Keratinocyte (primary cell): Measurements from ENCODE around the gene CYP2B6. TPM values are rescaled to one million over a fixed set of nuclear protein-coding genes. Genes with fewer than 3 reads are reported as not detected.

ENCODE experiments used
- DNase-seq: peaks from one replicate; pipeline ENCODE4 v3.0.0-alpha.2; 2011; ENCODE audit warnings: low read depth, missing footprints, low spot score
- FAIRE-seq: peaks from 2 replicates; lab custom pipeline; 2011; peaks lifted over from hg19 to GRCh38; lab: Jason Lieb, UNC
- H2AFZ ChIP-seq: 2 replicates; pipeline ENCODE4 v1.6.0; 2012; ENCODE audit warnings: low read length, control low read depth, inconsistent platforms; ENCODE audit not compliant: control insufficient read depth
- H3K27ac ChIP-seq: 2 replicates; pipeline ENCODE4 v1.5.1; 2011; ENCODE audit warnings: low read length; ENCODE audit not compliant: control insufficient read depth, insufficient read depth
- H3K27me3 ChIP-seq: 3 replicates; pipeline ENCODE4 v1.6.0; 2011; ENCODE audit warnings: low read length; ENCODE audit not compliant: control insufficient read depth, insufficient read depth; ENCODE audit errors: extremely low read depth
- H3K36me3 ChIP-seq, 2 experiments: 2 replicates in 1 of 2; 3 replicates in 1 of 2; pipeline ENCODE4 v1.5.1; 2011; ENCODE audit warnings: low read length in 2 of 2, mild to moderate bottlenecking in 1 of 2; ENCODE audit not compliant: control insufficient read depth in 2 of 2, insufficient read depth in 2 of 2; ENCODE audit errors: extremely low read depth in 1 of 2
- H3K4me1 ChIP-seq: 3 replicates; pipeline ENCODE4 v1.5.1; 2011; ENCODE audit warnings: low read length; ENCODE audit not compliant: control insufficient read depth, insufficient read depth; ENCODE audit errors: extremely low read depth
- H3K4me2 ChIP-seq: 3 replicates; pipeline ENCODE4 v1.6.0; 2011; ENCODE audit warnings: low read depth, low read length; ENCODE audit not compliant: control insufficient read depth, insufficient read depth; ENCODE audit errors: extremely low read depth
- H3K4me3 ChIP-seq, 3 experiments: fragments of 200-600 bp in 1 of 3; sonication (generic) in 1 of 3; 2 replicates in 2 of 3; 3 replicates in 1 of 3; pipeline ENCODE4 v1.5.1; 2011 to 2016; ENCODE audit warnings: low read length in 3 of 3, mild to moderate bottlenecking in 3 of 3, control low read depth in 2 of 3, inconsistent platforms in 1 of 3, low read depth in 1 of 3, mixed read lengths in 1 of 3, mixed run types in 1 of 3, moderate library complexity in 1 of 3; ENCODE audit not compliant: control insufficient read depth in 2 of 3, insufficient read depth in 2 of 3; ENCODE audit errors: extremely low read depth in 1 of 3
- H3K79me2 ChIP-seq: 2 replicates; pipeline ENCODE4 v1.6.0; 2012; ENCODE audit warnings: low read length; ENCODE audit not compliant: control insufficient read depth, insufficient read depth
- H3K9ac ChIP-seq: 3 replicates; pipeline ENCODE4 v1.6.0; 2011; ENCODE audit warnings: low read length; ENCODE audit not compliant: control insufficient read depth, insufficient read depth; ENCODE audit errors: extremely low read depth
- H3K9me1 ChIP-seq: 3 replicates; pipeline ENCODE4 v1.6.0; 2011; ENCODE audit warnings: low read length; ENCODE audit not compliant: control insufficient read depth, insufficient read depth; ENCODE audit errors: extremely low read depth
- H3K9me3 ChIP-seq: 2 replicates; pipeline ENCODE4 v1.5.1; 2012; ENCODE audit warnings: low read depth, low read length; ENCODE audit not compliant: control insufficient read depth
- H4K20me1 ChIP-seq: 3 replicates; pipeline ENCODE4 v1.6.0; 2011; ENCODE audit warnings: low read length; ENCODE audit not compliant: control insufficient read depth, insufficient read depth; ENCODE audit errors: extremely low read depth
- EZH2 ChIP-seq: IDR thresholded peaks from one replicate; pipeline ENCODE4 v1.6.1; 2012; ENCODE audit warnings: inconsistent platforms, mild to moderate bottlenecking, low read length, moderate library complexity
- dilution Hi-C: fragments of 300-500 bp; cut with MboI; formaldehyde crosslinking; loops from one replicate; pipeline ENCODE4 v1.7.0; 2020; ENCODE audit warnings: low sequenced_read_pairs; ENCODE audit not compliant: extremely low pct_ligation_motif_present
- polyA plus RNA-seq, 5 experiments: library from polyadenylated mRNA; depleted of rRNA in 3 of 5; stranded (reverse) in 3 of 5; stranded (forward) in 1 of 5; unstranded in 1 of 5; fragments of >200 nt; gene quantifications; 1 replicate in 1 of 5; 2 replicates in 3 of 5; 3 replicates in 1 of 5; pipeline versions ENCODE4 v1.2.1 to v1.2.3, GENCODE V29; 2011 to 2012; ENCODE audit warnings: missing spikeins in 2 of 5, low read depth in 1 of 5, low replicate concordance in 1 of 5
- TF ChIP-seq, protein P1 (sequence below), 3 experiments: IDR thresholded peaks in 1 of 3; conservative IDR thresholded peaks in 1 of 3; optimal IDR thresholded peaks in 1 of 3; 2 replicates in 2 of 3; 3 replicates in 1 of 3; pipeline versions ENCODE3 to v1.5.1; 2011; ENCODE audit warnings: low read length in 3 of 3, mild to moderate bottlenecking in 3 of 3, moderate library complexity in 2 of 3, control low read depth in 1 of 3, inconsistent platforms in 1 of 3; ENCODE audit not compliant: insufficient read depth in 2 of 3; ENCODE audit errors: extremely low read depth in 1 of 3

CYP2B6 gene
- polyA plus RNA-seq, 1 donor (not counting 4 experiments of a cell fraction or from before 2014, with no cell fraction given) = not detected

DNA sequence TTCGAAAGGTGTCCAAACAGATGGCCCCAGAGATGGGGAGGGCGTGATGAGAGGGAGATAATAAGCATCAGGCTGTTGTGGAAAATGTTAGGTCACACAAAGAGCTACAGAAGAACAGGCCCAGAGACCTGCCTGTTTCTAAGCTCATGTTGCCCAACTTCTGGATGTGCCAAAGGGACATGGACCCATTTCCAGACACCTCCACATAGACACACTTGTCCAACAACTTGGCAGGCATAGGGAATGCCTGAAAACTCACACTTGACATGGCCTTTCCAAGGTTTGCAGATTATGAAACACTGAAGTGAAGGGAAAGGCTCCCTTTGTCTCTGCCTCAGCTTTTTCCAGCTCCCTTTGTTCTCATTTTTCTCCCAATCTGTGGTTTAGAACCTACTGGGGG is 43.5 kb upstream of the CYP2B6 start:
- Histone ChIP-seq H4K20me1 (no peaks in the 10 kb centered on the region), H3K27me3 (no peaks in the 10 kb centered on the region), H3K4me2 (no peak overlapping the region), H3K79me2 (no peaks in the 10 kb centered on the region), H2AFZ (no peak overlapping the region), H3K9me3 (no peaks in the 10 kb centered on the region), H3K27ac (no peak overlapping the region), H3K36me3 (no peaks in the 10 kb centered on the region), H3K9ac (no peak overlapping the region), H3K9me1 (no peaks in the 10 kb centered on the region), H3K4me3 (no peak overlapping the region), H3K4me1 (no peaks in the 10 kb centered on the region)
- TF ChIP-seq, protein P1, sequence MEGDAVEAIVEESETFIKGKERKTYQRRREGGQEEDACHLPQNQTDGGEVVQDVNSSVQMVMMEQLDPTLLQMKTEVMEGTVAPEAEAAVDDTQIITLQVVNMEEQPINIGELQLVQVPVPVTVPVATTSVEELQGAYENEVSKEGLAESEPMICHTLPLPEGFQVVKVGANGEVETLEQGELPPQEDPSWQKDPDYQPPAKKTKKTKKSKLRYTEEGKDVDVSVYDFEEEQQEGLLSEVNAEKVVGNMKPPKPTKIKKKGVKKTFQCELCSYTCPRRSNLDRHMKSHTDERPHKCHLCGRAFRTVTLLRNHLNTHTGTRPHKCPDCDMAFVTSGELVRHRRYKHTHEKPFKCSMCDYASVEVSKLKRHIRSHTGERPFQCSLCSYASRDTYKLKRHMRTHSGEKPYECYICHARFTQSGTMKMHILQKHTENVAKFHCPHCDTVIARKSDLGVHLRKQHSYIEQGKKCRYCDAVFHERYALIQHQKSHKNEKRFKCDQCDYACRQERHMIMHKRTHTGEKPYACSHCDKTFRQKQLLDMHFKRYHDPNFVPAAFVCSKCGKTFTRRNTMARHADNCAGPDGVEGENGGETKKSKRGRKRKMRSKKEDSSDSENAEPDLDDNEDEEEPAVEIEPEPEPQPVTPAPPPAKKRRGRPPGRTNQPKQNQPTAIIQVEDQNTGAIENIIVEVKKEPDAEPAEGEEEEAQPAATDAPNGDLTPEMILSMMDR (optimal IDR thresholded peaks at IDR 0.05 in 1 of 3, IDR thresholded peaks at IDR 0.05 in 1 of 3, conservative IDR thresholded peaks at IDR 0.05 in 1 of 3; ENCODE audit: extremely low read depth in 1 of 3, insufficient read depth in 2 of 3, low read length in 3 of 3) = no peak
- no peak for TF ChIP-seq EZH2
- FAIRE-seq (no peak), DNase-seq (no peak)
- dilution Hi-C loops = no loop called here

GRCh38 chr19:40948580-40949299 is 42.3 kb upstream of the CYP2B6 start:
- H3K36me3 ChIP-seq = no peaks in the 10 kb centered on the region
- no peaks in the 10 kb centered on the region for H3K27me3 ChIP-seq
- H3K4me3 ChIP-seq = no peak overlapping the region
- no peak overlapping the region for H3K27ac ChIP-seq
- H3K9ac ChIP-seq = no peak overlapping the region
- dilution Hi-C loops = no loop called here
- H2AFZ ChIP-seq = no peak overlapping the region
- TF ChIP-seq, protein P1 (optimal IDR thresholded peaks at IDR 0.05 in 1 of 3, IDR thresholded peaks at IDR 0.05 in 1 of 3, conservative IDR thresholded peaks at IDR 0.05 in 1 of 3; ENCODE audit: extremely low read depth in 1 of 3, insufficient read depth in 2 of 3, low read length in 3 of 3) = no peak
- TF ChIP-seq EZH2 = no peak
- H3K4me1 ChIP-seq = no peaks in the 10 kb centered on the region
- DNase-seq (no peak), FAIRE-seq (no peak)
- no peak overlapping the region for H3K4me2 ChIP-seq
- no peaks in the 10 kb centered on the region for H3K79me2 ChIP-seq
- no peaks in the 10 kb centered on the region for H3K9me1 ChIP-seq
- no peaks in the 10 kb centered on the region for H3K9me3 ChIP-seq
- H4K20me1 ChIP-seq = no peaks in the 10 kb centered on the region
